ENCODE data around the gene CHMP5.
A peak's percentile ranks its signal among the peaks of the same experiment; 100 is the strongest.

DNA sequence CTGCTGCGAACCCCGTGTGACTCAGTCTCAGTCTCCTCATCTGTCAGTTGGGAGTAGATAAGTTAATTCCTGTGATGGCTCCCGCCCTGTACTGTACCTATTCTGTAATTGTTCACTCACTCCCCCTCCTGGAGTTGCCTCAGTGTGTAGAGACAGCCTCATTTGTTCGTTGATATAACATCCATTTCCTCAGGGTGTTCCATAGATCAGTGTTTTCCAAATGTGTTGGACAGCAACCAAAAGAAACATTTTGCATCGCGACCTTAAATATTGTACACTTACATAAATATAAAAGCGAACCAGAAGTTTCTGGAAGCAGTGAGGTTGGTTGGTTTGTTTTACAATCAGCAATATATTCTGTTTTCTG, 26.2 kb downstream of the CHMP5 start:
- TF ChIP-seq CTCF (IDR thresholded peaks at IDR 0.05) (peak; percentile 17; the same call in 1 of the 2 replicates), ZFX (IDR thresholded peaks at IDR 0.05; ENCODE audit: borderline replicate concordance) (no peak)
